Activated naive CD4-positive, alpha-beta T cell treated with anti-CD3 and anti-CD28 coated beads for 36 hours (primary cell): ENCODE data around the gene TMEM63A. TPM values are rescaled to one million over a fixed set of nuclear protein-coding genes. Genes with fewer than 3 reads are reported as not detected.
"Not testable (repeated sequence)": the region's sequence is repeated elsewhere in the genome, so short reads cannot be mapped to it uniquely, and the experiment has no call there.

Experiments
- CTCF ChIA-PET: fragments of 350-600 bp; sonication (Branson Sonifier 250); formaldehyde crosslinking; loops from one replicate; lab custom pipeline; 2021; ENCODE audit warnings: antibody characterized with exemption; lab: Charles Lee
- DNase-seq: peaks from one replicate; pipeline ENCODE4 v3.0.0-alpha.2; 2020
- H3K27ac Mint-ChIP-seq: one replicate; pipeline ENCODE4 v1.8.0; 2021; ENCODE audit warnings: mild to moderate bottlenecking, mixed read lengths
- H3K27me3 Mint-ChIP-seq: one replicate; pipeline ENCODE4 v1.8.0; 2021; ENCODE audit warnings: low read depth, mixed read lengths
- H3K36me3 Mint-ChIP-seq: one replicate; pipeline ENCODE4 v1.8.0; 2021; ENCODE audit warnings: low read depth, mixed read lengths
- H3K4me1 Mint-ChIP-seq: one replicate; pipeline ENCODE4 v1.8.0; 2021; ENCODE audit warnings: low read depth, mixed read lengths
- H3K4me3 Mint-ChIP-seq: one replicate; pipeline ENCODE4 v1.8.0; 2021; ENCODE audit warnings: mild to moderate bottlenecking, moderate library complexity, mixed read lengths
- H3K9me3 Mint-ChIP-seq: one replicate; pipeline ENCODE4 v1.8.0; 2021; ENCODE audit warnings: mixed read lengths
- intact Hi-C: fragments of 100-400 bp; cut with micrococcal nuclease; formaldehyde crosslinking; loops from one replicate; pipeline ENCODE4 v1.15.1; 2023
- total RNA-seq, 2 experiments: library from RNA; stranded (reverse); gene quantifications; one replicate each; pipeline ENCODE4 v1.2.3, GENCODE V29; 2021

Gene TMEM63A
- total RNA-seq, 2 experiments from 2014 or later: 34.3 to 34.7 TPM

- Mint-ChIP-seq H3K36me3 (peaks cover 4% of the 10 kb centered on the region), H3K9me3 (no peaks in the 10 kb centered on the region), H3K4me3 (no peak overlapping the region), H3K4me1 (peaks cover 36% of the 10 kb centered on the region), H3K27me3 (no peaks in the 10 kb centered on the region), H3K27ac (no peak overlapping the region)
- CTCF ChIA-PET: interaction anchor here (0.5 to 0.6 kb wide), 2 partner anchors 44 to 263 kb away, joined by 3 to 6 read pairs; no protein-coding TSS in a partner anchor
- peak; percentile 49 for DNase-seq
- intact Hi-C loops: loop anchor here (5.0 kb wide), 3 partner anchors 52 to 368 kb away; no protein-coding TSS in a partner anchor
Observed at GRCh38 chr1:225845571-225846259, 36.5 kb downstream of the TMEM63A start.

DNA sequence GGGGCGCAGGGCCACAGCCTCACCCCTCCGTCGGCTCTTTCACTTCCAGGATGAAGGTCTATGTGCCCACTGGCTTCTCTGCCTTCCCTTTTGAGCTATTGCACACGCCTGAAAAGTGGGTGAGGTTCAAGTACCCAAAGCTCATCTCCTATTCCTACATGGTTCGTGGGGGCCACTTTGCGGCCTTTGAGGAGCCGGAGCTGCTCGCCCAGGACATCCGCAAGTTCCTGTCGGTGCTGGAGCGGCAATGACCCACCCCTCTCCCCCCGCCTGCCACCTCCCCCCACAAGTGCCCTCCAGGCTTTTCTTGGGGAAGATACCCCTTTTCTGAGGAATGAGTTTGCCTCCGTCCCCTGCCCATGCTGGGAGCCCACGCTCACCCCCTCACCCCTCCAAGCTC, 37.1 kb downstream of the TMEM63A start:
- no peak overlapping the region for H3K27ac Mint-ChIP-seq
- CTCF ChIA-PET: interaction anchor here (0.6 kb wide), 1 partner anchor 43 kb away, joined by 6 read pairs; no protein-coding TSS in a partner anchor

DNA sequence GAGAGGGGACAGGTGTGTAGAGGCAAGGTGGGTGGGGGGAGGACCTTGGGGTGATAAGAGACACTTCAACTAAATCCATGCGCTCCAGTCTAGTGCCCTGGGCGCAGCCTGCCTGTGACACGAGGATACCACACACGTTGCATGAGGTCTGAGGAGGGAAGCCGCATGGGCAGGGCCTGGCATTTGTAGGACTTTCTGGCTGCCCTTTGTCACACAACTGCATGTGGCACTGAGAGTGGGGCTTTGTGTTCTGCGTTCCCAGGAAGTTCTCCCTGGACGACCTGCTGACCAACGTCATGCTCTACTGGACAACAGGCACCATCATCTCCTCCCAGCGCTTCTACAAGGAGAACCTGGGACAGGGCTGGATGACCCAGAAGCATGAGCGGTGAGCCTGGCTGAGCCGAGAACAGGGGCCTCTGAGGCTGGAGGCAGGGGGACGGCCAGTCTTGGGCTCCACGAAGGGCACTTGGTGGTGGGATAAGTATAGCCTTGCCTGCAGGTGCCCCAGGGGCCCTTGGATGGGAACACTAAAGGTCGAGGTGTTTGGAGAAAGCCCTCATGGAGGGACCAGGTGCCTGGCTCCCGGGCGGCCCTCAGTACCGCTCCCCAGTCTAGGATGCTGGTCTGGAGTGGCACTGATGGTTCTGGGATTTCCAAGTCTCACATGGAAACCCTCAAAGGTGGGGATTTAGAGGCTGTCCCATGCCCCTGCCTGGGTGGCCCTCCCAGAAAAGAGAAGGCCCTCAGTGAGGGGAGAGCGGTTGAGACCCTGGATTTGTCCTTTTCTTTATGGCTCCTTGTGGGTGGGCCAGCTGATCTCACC, 37.7 kb downstream of the TMEM63A start:
- peaks cover 4% of the 10 kb centered on the region for H3K36me3 Mint-ChIP-seq
- DNase-seq: no peak
- intact Hi-C loops: loop anchor here (5.0 kb wide), 3 partner anchors 53 to 367 kb away; no protein-coding TSS in a partner anchor
- no peak overlapping the region for H3K4me3 Mint-ChIP-seq
- peaks cover 29% of the 10 kb centered on the region for H3K4me1 Mint-ChIP-seq
- H3K9me3 Mint-ChIP-seq: no peaks in the 10 kb centered on the region
- CTCF ChIA-PET: interaction anchor here (1.0 kb wide), 1 partner anchor 370 kb away, joined by 3 read pairs; no protein-coding TSS in a partner anchor
- no peaks in the 10 kb centered on the region for H3K27me3 Mint-ChIP-seq
- H3K27ac Mint-ChIP-seq: peak overlapping the region; percentile 0

More for the DNA sequence above, 37.1 kb downstream of the TMEM63A start:
- peaks cover 33% of the 10 kb centered on the region for H3K4me1 Mint-ChIP-seq
- no peaks in the 10 kb centered on the region for H3K27me3 Mint-ChIP-seq
- peaks cover 4% of the 10 kb centered on the region for H3K36me3 Mint-ChIP-seq
- no peak for DNase-seq
- no peak overlapping the region for H3K4me3 Mint-ChIP-seq
- no peaks in the 10 kb centered on the region for H3K9me3 Mint-ChIP-seq
- intact Hi-C loops: loop anchor here (5.0 kb wide), 3 partner anchors 52 to 368 kb away; no protein-coding TSS in a partner anchor

GRCh38 chr1:225843426-225843795, 38.8 kb downstream of the TMEM63A start:
- no peak overlapping the region for H3K27ac Mint-ChIP-seq
- intact Hi-C loops: no loop called here

GRCh38 chr1:225842788-225843425, 39.3 kb downstream of the TMEM63A start:
- H3K27me3 Mint-ChIP-seq: no peaks in the 10 kb centered on the region
- no peaks in the 10 kb centered on the region for H3K9me3 Mint-ChIP-seq
- H3K4me3 Mint-ChIP-seq: no peak overlapping the region
- intact Hi-C loops: no loop called here
- peaks cover 3% of the 10 kb centered on the region for H3K36me3 Mint-ChIP-seq
- H3K4me1 Mint-ChIP-seq: peaks cover 15% of the 10 kb centered on the region
- no peak for DNase-seq
- H3K27ac Mint-ChIP-seq: no peak overlapping the region
- CTCF ChIA-PET: no interaction called here

More at GRCh38 chr1:225843426-225843795, 38.8 kb downstream of the TMEM63A start:
- Mint-ChIP-seq H3K27me3 (no peaks in the 10 kb centered on the region), H3K4me3 (no peak overlapping the region), H3K9me3 (no peaks in the 10 kb centered on the region), H3K4me1 (peaks cover 20% of the 10 kb centered on the region), H3K36me3 (peaks cover 3% of the 10 kb centered on the region)
- CTCF ChIA-PET: interaction anchor here (1.0 kb wide), 1 partner anchor 369 kb away, joined by 3 read pairs; no protein-coding TSS in a partner anchor
- no peak for DNase-seq

GRCh38 chr1:225842074-225842473, 40.1 kb downstream of the TMEM63A start:
- CTCF ChIA-PET: no interaction called here
- H3K36me3 Mint-ChIP-seq: peaks cover 3% of the 10 kb centered on the region
- H3K27me3 Mint-ChIP-seq: no peaks in the 10 kb centered on the region
- peaks cover 14% of the 10 kb centered on the region for H3K4me1 Mint-ChIP-seq
- no peak for DNase-seq
- intact Hi-C loops: no loop called here
- H3K27ac Mint-ChIP-seq: no peak overlapping the region
- no peaks in the 10 kb centered on the region for H3K9me3 Mint-ChIP-seq
- H3K4me3 Mint-ChIP-seq: no peak overlapping the region

DNA sequence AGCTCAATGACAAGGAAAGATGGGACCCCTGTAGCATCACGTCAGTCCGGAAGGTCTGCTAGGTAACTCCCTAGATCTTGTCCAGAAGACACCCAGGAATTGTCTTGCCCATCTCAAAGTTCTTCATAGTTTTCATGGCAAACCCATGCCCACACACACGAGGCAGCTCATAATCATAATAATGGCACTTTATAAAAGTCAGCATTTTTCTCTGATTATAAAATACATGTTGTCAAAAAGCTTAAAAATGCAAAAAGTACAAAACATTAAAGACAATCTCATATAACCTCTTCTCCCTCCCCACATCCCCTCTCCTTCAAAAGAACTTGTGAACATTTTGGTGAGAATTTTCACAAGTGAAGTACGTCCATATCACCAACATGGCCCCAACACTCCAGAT, 41.5 kb downstream of the TMEM63A start:
- H3K4me1 Mint-ChIP-seq: peaks cover 14% of the 10 kb centered on the region
- intact Hi-C loops: no loop called here
- H3K27ac Mint-ChIP-seq: no peak overlapping the region
- H3K9me3 Mint-ChIP-seq: no peaks in the 10 kb centered on the region
- H3K4me3 Mint-ChIP-seq: no peak overlapping the region
- CTCF ChIA-PET: interaction anchor here (0.6 to 1.0 kb wide), 3 partner anchors 27 to 122 kb away, joined by 3 read pairs; partner anchors contain the start of gene PYCR2
- no peak for DNase-seq
- no peaks in the 10 kb centered on the region for H3K36me3 Mint-ChIP-seq
- H3K27me3 Mint-ChIP-seq: no peaks in the 10 kb centered on the region

DNA sequence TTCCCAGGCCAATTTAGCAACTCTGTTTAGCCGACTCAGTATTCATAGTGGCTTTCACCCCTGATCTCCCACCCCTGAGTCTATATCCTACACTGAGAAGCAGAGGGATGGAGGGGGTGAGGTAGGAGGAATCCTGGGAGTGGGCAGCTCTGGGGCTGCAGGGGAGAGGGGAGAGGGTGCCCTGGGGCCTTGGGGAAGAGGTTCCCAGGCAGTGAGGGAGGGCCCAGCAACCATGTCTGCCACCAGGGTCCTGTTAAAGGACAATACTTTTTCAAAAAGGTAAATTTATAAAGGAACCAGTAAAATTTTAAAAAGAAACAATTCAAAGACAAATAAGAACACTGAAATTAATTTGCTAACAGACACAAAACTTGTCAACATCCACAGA, 42.0 kb downstream of the TMEM63A start:
- H3K9me3 Mint-ChIP-seq: no peaks in the 10 kb centered on the region
- peaks cover 14% of the 10 kb centered on the region for H3K4me1 Mint-ChIP-seq
- no peaks in the 10 kb centered on the region for H3K27me3 Mint-ChIP-seq
- CTCF ChIA-PET: interaction anchor here (0.7 to 1.0 kb wide), 2 partner anchors 26 to 84 kb away, joined by 3 read pairs; partner anchors contain the start of gene PYCR2
- no peak for DNase-seq
- no peak overlapping the region for H3K27ac Mint-ChIP-seq
- no peaks in the 10 kb centered on the region for H3K36me3 Mint-ChIP-seq
- intact Hi-C loops: no loop called here
- no peak overlapping the region for H3K4me3 Mint-ChIP-seq

- no peaks in the 10 kb centered on the region for H3K36me3 Mint-ChIP-seq
- H3K4me1 Mint-ChIP-seq: peaks cover 14% of the 10 kb centered on the region
- H3K4me3 Mint-ChIP-seq: no peak overlapping the region
- H3K27ac Mint-ChIP-seq: no peak overlapping the region
- intact Hi-C loops: no loop called here
- CTCF ChIA-PET: interaction anchor here (0.8 kb wide), 1 partner anchor 72 kb away, joined by 3 read pairs; no protein-coding TSS in a partner anchor
- no peaks in the 10 kb centered on the region for H3K9me3 Mint-ChIP-seq
- no peak for DNase-seq
- no peaks in the 10 kb centered on the region for H3K27me3 Mint-ChIP-seq
Observed at GRCh38 chr1:225838793-225839192, 43.4 kb downstream of the TMEM63A start.

GRCh38 chr1:225836296-225836695, 45.9 kb downstream of the TMEM63A start:
- H3K4me3 Mint-ChIP-seq, DNase-seq, H3K27ac Mint-ChIP-seq, H3K36me3 Mint-ChIP-seq, H3K4me1 Mint-ChIP-seq, CTCF ChIA-PET, H3K9me3 Mint-ChIP-seq, intact Hi-C loops, H3K27me3 Mint-ChIP-seq: not testable (repeated sequence)

GRCh38 chr1:225835856-225836255, 46.3 kb downstream of the TMEM63A start:
- no peak overlapping the region for H3K4me3 Mint-ChIP-seq
- CTCF ChIA-PET: no interaction called here
- H3K4me1 Mint-ChIP-seq: peaks cover 6% of the 10 kb centered on the region
- H3K36me3 Mint-ChIP-seq: no peaks in the 10 kb centered on the region
- H3K9me3 Mint-ChIP-seq: no peaks in the 10 kb centered on the region
- DNase-seq: no peak
- H3K27me3 Mint-ChIP-seq: no peaks in the 10 kb centered on the region
- intact Hi-C loops: no loop called here
- no peak overlapping the region for H3K27ac Mint-ChIP-seq
